AML-193 (cell line): Measurements from ENCODE around the gene ROS1.
A peak's percentile ranks its signal among the peaks of the same experiment; 100 is the strongest.
"Not testable (repeated sequence)": the region's sequence is repeated elsewhere in the genome, so short reads cannot be mapped to it uniquely, and the experiment has no call there.

ENCODE experiments used
- DNase-seq, 2 experiments: peaks; one replicate each; lab custom pipeline; 2025; lab: John Stamatoyannopoulos, UW

The ROS1 gene

DNA sequence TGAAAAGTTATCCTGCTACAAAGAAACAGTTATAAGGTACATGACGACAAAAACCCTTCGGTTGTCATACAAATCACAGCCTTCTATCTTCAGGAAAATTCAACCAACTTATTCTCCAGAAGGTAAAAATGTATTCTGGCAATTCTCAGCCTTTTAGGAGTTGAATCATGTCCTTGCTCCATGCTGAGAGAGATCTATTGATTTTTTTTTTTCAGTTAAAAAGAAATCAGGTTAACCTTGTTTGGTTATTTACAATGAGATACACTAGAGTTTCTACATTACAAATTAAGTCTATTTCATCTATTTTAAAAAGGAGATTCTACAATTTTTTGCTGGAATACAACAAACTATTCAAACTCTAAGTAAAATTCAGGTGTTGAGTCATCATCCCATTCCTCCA is 45.4 kb downstream of the ROS1 start:
- DNase-seq: no peak

DNA sequence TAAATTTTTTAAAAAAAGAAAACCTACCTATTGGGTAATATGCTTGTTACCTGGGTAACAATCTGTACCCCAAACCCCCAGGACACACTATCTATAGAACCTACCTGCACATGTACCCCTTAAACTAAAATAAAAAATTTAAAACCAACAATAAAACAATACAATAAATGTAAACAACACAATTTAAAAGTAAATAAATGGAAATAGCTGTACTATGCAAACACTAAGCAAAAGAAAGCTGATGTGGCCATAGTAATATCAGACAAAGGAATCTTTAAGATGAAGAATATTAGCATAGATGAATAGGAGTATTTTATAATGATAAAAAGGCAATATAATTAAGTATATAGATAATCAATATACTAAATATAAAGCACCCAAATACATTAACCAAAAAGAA is 50.3 kb downstream of the ROS1 start:
- DNase-seq: no peak

DNA sequence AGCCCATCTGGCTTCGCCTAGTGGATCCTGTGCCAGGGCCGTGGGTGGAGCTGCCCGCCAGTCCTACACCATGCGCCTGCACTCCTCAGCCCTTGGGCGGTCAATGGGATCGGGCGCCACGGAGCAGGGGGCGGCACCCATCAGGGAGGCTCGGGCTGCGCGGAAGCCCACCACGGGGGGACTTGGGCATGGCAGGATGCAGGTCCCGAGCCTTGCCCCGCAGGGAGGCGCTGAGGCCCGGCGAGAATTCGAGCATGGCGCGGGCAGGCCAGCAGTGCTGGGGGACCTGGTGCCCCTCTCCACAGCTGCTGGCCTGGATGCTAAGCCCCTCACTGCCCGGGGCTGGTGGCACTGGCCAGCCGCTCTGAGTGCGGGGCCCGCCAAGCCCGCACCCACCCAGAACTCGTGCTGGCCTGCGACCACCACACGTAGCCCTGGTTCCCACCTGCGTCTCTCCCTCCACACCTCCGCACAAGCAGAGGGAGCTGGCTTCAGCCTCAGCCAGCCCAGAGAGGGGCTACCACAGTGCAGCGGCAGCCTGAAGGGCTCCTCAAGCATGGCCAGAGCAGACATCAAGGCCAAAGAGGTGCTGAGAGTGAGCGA is 52.4 kb downstream of the ROS1 start:
- no peak for DNase-seq

DNA sequence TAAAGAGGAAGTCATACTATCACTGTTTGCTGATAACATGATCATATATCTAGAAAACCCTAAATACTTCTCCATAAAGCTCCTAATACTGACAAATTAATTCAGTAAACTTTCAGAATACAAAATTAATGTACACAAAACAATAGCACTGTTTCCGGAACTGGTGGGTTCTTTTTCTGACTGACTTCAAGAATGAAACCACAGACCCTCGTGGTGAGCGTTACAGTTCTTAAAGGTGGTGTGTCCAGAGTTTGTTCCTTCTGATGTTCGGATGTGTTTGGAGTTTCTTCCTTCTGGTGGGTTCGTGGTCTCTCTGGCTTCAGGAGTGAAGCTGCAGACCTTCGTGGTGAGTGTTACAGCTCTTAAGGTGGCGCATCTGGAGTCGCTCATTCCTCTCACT is 53.5 kb downstream of the ROS1 start:
- DNase-seq: not testable (repeated sequence)

DNA sequence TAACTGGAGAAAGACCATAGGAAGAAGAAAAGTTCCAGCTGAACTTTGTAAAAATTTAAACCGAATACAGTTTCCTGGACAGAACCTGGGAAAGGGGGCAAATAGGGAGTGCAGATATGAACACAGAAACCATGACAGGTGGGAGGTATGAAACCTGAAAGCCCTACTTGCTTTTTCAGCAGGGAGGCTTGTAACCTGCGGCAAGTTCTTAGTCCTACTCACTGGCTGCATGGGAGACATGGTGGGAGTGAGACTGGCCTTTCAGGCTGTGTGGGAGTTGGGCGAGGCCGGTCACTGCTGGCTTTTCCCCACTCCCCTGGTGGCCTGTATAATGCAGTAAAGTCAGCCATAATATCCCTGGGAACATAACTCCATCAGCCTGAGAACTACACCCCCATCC is 54.2 kb downstream of the ROS1 start:
- DNase-seq: no peak

DNA sequence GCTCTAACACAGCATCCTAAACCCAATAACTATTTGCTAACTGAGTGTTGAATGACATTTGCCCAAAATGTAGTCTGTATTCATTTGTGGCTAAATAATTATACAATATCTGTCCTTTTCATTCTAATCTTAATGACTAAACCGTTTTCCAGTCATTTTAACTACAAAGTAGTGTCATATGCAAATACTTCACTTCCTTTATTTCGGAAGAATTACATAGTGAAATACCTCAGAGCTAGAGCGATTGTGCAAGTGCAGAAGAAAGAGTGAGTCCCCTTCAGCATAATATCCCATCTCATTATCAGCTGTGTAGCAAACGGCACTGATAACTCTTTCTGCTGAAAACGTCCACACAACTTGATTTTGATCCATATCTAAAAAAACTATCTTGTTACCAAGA is 66.2 kb downstream of the ROS1 start:
- DNase-seq: peak; percentile 44 to 52

DNA sequence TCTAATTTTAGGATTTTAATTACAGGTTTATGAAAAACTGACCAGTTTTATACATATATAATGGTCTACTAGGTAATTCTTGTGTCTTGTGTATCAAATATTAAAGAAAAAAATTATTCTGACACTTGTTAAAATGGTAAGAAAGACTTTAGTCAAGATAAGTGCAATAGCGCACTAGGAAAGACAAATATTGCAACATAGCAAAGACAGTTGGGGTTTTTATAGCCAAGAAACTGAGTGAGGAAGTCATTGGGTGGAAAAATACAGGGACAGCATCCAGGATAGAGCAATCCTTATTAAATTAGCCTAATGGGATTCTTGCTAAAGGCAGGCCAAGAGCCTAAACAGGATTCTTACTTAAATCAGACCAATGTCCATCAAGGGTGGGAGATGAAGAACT is 71.1 kb downstream of the ROS1 start:
- DNase-seq: peak in 1 of 2 experiments; percentile 12

DNA sequence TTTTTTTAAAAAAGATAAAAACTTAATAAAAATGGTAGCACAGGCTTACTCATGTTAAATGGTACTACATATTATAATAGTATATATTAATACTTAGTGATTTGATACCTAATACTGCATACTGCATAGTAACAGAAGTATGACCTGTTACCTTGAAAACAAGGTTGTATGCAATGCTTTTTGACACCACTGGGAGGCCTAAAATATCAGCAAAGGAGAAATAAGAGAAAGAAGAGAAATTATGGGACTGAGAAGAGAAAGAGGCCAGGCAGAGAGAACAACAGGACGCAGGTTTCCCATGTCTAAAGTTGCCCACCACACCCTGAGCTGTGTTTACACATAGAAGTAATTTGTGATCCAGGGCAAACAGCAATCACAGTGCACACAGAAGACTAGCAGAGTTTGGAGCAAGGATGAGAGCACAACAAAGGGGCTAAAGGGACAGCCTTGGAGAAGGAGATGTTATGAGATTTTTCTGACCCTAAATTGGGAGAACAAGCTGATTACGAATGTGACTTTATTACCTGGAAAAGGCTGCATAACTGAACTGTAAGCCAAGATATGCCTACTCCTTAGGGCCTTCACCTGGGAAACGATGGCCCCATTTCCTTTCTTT is 73.2 kb downstream of the ROS1 start:
- peak; percentile 22 to 51 for DNase-seq

DNA sequence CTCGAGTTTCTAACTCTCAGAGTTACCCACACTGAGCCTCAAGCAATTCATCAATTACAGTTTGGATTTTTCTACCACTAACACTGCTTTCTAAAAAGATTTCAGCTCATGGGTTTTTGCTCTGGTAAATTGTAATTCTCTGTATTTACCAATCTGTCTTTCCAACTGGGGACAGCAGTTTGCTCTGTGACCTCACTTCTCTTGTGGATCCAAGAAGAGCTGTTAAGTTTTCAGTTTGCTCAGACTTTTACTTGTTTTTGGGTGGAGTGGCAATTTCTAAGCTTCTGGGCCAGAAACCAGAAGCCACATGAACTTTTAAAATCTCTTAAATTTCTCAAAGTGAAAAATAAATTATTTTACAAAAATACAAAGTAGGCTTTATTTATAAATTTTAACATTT is 74.2 kb downstream of the ROS1 start:
- DNase-seq: no peak

DNA sequence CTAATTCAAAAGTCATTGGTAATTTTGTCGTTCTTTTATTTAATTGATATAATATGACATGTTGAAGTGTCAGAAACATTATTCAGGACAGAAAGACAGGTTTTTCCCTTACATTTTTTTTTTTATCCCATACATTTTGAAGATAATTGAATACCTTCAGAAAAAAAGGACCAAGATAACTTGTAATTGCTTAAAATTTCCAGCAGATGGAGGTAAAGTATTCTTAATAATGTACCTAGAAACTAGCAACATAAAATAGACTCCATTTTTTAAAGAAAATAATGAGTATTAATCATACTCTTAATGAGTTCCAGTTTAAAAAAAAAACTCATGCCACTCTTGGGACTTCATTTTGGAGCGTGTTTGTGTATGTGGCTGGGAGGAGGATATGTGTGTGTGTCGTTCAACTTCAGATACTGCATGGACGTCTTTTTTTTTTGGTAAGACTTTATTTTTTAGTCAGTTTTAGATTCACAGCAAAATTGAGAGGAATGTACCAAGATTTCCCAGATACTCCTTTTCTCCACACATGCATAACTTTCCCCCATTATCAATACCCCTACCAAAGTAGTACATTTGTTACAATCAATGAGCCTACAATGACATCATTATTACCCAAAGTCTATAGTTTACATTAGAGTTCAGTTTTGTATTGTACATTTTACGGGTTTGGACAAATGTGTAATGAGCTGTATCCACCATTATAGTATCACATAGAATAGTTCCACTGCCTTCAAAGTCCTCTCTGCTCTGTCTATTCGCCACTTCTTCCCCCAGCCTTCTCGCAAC is 79.4 kb downstream of the ROS1 start:
- DNase-seq: peak; percentile 49 to 72

DNA sequence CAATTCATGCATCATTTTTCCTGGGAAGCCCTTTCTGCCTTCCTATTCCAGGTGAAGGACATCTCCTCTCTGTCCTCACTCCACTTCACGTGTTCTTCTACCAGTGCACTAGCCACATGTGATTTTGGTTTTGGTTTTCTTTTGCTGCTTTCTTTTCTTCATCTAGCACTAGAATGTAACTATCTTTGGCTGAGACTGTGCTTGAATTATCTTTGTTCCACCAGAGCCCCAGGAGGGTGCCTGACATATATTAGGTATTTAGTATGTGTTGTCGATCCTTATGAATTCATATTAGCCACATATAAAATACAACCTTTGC is 80.5 kb downstream of the ROS1 start:
- DNase-seq: no peak

DNA sequence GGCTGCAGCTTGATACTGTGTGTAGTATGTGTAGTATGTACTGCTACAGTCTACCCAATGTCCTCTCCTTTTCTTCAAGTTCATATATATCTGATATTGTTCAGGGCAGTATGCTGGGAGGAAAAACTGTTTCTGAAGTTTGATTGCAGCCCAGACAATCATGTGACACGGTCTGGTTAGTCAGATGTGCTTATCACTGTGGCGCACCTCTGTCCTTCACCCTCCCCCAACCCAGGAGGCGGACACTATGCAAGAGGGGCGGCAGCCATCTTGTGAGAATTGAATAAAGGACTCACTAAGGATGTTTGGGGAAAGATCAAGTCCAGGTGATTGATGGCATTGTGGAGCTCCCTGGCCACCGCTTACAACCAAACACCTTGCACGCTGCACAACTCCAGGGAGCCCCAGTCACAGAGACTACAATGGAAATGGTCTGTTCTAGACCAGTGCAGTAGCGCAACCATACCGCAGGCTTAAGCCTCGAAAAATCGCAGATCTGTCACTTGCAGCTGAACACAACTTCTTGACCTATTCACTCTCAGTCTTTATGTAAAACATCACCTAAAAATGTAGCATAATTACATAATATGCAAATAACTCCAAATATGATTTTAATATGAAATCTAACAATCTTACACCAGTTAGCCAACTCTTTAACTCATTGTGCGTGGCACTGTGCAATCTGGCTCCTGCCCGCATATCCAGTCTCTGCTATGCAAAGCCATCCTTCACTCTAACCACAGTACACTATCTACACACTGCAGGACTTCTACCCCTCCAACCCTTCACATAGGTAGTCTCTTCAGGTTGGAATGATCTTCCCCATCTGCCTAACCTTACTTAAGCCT is 81.1 kb downstream of the ROS1 start:
- DNase-seq: no peak

DNA sequence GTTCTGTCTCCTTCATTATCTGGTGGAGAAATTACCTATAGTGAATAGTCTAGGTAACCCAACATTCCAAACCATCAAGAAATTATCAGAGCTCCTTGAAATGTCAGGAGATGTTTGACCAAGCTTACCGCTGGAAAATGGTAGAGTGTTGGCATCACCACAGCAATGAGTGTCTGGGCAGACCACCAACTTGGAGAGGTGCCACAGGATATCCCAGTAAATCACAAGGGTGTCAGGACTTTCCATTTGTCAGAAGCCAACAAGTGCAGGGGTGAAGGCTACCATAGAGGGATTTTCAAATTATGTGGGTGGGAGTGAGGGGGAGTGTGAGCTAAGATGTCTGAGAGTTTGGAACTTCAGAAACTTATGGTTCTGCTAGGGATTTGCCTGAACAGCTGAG is 87.2 kb downstream of the ROS1 start:
- DNase-seq: no peak

DNA sequence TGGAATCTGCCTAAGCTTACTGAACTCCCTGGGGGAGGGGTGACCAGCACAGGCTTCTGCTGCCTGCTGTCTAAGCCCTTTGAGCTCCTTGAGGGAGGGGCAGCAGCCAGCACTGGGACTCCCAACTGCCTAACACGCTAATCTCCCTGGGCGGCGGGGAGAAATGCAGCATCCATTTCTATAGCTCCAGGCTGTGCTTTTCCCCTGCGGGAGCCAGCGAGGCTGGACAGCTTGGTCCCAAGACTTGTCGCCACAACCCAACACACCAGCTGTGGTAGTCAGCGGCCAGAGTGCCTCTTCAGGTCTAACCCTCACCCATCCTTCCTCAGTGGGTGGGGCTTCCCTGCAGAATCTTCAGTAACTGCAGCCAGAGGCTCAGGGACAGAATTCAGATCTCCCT is 95.8 kb downstream of the ROS1 start:
- DNase-seq: no peak

DNA sequence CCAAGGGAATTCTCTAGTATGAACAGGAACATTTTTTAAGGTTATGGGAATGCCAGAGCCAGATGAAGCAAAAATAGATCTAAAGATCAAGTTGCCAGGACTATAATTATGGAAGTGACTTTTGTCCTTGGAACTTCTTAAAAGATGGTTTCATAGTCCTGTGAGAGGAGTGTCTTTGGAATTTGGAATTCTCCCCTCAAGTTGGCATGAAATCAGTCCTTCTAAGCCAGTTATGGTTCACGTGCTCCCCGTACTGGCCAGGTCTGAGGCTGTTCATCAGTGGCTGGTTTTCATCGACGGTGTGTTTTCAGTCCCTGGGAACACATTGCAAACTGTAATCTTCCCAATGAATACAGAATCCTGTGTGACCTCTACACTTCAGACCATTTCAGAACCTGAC is 97.2 kb downstream of the ROS1 start:
- no peak for DNase-seq

DNA sequence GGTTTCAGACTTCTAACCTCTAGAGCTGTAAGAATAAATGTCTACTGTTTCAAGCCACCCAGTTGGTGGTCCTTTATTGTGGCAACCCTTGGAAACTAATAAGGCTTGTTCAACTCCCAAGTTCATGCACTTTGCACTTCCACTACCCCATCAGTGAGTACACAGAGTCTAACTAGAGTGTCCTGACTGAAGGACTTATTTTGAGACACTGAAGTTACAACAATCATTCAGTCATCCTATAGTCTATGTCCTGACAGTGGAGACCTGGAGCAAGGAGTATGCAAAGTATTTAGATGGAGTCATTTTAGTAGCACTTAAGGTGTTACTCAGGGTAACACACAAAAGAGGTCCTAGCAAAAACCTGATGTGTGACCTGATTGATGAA is 97.7 kb downstream of the ROS1 start:
- no peak for DNase-seq

DNA sequence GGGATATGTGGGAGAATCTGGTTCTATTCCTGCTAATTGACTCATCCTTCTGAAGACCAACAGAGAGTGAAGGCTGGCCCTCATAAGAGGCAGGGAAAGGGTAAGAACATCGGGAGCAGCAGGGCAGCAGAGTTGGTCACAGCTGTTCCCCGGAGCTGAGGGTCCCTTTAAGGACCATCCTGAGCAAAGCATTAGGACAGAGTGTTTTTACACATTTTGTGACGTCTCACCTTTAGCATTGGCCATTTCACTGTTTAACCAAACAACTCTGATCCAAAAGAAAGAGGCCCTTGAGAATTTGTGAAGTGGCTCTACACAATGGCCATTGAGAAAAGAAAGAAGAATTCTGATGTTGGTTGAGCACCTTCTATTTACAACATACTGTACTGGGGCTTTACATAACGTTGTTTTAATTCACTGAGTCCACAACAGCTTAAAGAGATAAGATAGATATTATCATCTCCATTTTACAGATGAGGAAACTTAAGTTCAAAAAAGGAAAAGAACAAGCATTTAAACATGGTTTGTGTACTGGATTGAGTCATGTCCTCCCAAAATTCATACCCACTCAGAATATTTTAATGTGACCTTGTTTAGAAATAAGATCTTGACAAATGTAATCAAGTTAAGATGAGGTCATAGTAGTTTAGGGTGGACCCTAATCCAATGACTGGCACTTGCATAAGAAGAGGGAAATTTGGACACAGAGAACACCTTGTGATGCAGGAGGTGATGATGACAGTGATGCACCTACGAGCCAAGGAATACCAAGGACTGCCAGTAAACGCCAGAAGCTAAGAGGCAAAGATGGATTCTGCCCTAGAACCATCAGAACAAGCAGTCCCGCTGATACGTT is 98.4 kb downstream of the ROS1 start:
- no peak for DNase-seq

DNA sequence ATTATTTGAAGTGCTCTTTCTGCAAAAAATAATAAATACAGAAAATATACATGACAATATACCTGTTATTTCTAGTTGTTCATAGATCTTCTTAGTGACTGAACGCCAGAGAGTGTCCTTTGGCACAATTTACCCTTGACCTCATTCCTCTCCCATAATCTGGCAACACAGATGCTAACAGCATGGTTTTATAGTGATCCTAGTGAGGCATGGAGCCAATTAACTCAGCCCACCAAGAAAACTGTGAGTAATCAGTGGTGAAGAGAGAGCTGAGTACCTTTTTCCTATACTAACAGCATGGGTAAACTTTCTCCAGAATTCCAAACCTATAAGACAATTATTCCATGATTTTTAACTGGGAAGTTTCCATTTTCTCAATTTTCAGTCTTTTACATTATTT is 99.3 kb downstream of the ROS1 start:
- DNase-seq: no peak

DNA sequence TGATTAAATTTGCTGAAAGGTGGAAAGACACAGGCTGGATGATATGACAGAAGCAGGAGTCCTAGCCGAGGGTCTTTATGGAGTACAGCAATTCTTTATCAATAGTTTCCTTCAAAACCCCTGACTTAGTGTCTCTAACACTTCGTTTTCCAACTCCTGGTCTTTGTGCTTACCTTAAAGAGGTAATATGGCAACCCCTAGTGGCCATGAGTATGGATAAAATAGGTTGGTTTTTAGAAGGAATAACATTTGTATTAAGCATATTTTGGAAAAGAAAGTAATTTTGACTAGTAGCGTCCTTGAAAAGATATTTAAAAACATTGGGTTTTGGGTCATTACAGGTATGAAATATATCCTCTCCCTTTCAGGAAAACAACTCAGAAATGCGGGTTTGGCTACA is 108.5 kb downstream of the ROS1 start:
- no peak for DNase-seq

DNA sequence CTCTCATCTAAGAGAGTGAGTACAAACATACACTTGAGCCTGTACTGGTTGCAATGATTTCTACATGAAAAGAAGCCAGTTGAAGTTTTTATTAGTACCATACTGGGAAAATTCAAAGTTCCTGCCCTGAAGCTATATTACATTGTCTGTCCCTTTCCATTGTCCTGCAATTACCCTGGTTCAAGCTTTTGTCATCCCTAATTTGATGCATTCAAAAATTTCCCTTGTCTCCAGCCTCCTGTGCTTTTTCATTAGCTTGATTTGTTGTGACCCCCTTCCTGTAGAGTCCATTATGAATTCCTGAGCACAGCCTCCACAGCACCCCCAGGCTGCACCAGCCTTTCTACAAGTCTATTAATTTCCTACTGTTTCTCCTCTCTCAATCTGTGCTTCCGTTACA is 114.0 kb downstream of the ROS1 start:
- DNase-seq: no peak

DNA sequence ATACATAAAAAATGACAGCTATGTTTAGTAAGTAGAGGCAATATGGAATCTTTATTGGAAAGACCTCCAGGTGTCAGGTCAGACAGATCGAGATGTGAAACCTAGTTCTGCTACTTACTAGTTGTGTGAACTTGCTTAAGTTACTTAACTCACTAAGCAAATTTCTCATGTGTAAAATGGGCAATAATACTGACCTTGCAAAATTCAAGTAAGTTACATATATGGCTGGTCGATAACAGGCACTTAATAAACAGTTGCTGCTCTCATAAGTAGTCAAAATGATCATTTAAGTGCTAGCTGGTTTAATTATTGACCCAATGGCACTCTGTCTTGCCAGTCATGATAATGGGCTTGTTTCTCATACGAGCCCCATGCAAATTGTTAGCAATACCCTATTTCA is 114.4 kb downstream of the ROS1 start:
- DNase-seq: no peak

DNA sequence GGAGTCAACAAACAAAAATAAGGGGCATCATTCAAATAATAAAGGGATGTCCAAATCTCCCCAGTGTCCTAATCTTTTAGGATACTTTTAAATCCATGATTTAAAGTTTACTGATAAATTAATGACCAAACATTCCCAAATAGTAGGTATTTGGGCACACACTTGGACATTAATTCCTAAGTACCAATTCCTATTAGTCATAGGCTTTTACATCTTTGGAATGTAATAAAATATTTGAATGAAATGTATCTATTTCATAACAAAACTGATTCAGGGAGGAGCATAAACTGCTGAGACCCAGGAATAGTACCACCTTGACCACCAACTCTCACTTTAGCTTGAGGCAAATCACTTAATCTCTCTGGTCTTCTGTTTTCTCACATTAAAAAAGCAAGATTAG is 116.1 kb downstream of the ROS1 start:
- DNase-seq: no peak
